ENCODE data around the gene CARD11. TPM values are rescaled to one million over a fixed set of nuclear protein-coding genes. Genes with fewer than 3 reads are reported as not detected.
A peak's percentile ranks its signal among the peaks of the same experiment; 100 is the strongest.

Gene CARD11
- total and polyA plus RNA-seq, 2 of the 13 experiments (the other 11 are each of a cell fraction or from before 2014, with no cell fraction given), result 0.04 TPM; not detected in 1

- CTCF ChIA-PET (ENCODE audit: low intra/inter-chr PET ratio, low total read pairs), result no interaction called here
- H3K4me3 ChIP-seq (replicated peaks in 1 of 3; ENCODE audit: insufficient read depth in 1 of 3, low read depth in 2 of 3, low read length in 3 of 3), result no peak overlapping the region
- in situ Hi-C loops (cut with HindIII; ENCODE audit: extremely low pct_ligation_motif_present, low pct_unique_long_range_greater_than_20kb) (no loop called here), intact Hi-C loops (cut with micrococcal nuclease; ENCODE audit: unreplicated experiment) (no loop called here)
- H3K4me1 ChIP-seq (ENCODE audit: insufficient read depth, low read length), result no peaks in the 10 kb centered on the region
- no peak overlapping the region for H3K27ac ChIP-seq (ENCODE audit: extremely low read length, insufficient read depth, low read length)
- 44% methylated on average over 8 of the region's 11 CpGs for WGBS (ENCODE audit: low lambda C conversion rate)
- no peak overlapping the region for H2AFZ ChIP-seq (ENCODE audit: low read length)
- BruUV-seq (replicated peaks), result no TSS peak
- 0 out of 5 replicates have a peak, but pooled peaks cover 0 to 1% of the 10 kb centered on the region in 2 experiments for H3K27me3 ChIP-seq (ENCODE audit: control insufficient read depth in 1 of 2, insufficient read depth in 2 of 2, low read length in 2 of 2)
- no peak overlapping the region for H3K4me2 ChIP-seq (ENCODE audit: low read depth, low read length)
- H3K79me2 ChIP-seq (ENCODE audit: insufficient read depth, low read length), result no peaks in the 10 kb centered on the region
- no peaks in the 10 kb centered on the region for H4K20me1 ChIP-seq (ENCODE audit: insufficient read depth, low read length)
- H3K9me3 ChIP-seq (ENCODE audit: low read length), result no peaks in the 10 kb centered on the region
- FAIRE-seq, result no peak
- no peak for DNase-seq (ENCODE audit: low spot score)
- POLR2A ChIA-PET, result no interaction called here
- no peaks in the 10 kb centered on the region for H3K36me3 ChIP-seq (replicated peaks in 1 of 2; ENCODE audit: control insufficient read depth in 1 of 2, insufficient read depth in 2 of 2, low read length in 2 of 2)
- H3K9ac ChIP-seq (ENCODE audit: insufficient read depth, low read depth, low read length), result no peak overlapping the region
- no peak for ATAC-seq
- TF ChIP-seq GABPB1 (CRISPR knock-in tag; IDR thresholded peaks at IDR 0.05) (no peak), RBFOX2 (IDR thresholded peaks at IDR 0.05; ENCODE audit: low read depth, low read length) (no peak), MAFK (conservative IDR thresholded peaks at IDR 0.05 in 1 of 2, IDR thresholded peaks at IDR 0.05 in 1 of 2; ENCODE audit: low read length in 2 of 2) (peak; percentile 74 to 84), MAFF (IDR thresholded peaks at IDR 0.05; ENCODE audit: low read depth, low read length) (peak; percentile 68)
Observed at GRCh38 chr7:2966466-2967078, 77.1 kb downstream of the CARD11 start.

- Histone ChIP-seq H3K9me3 (ENCODE audit: low read length) (no peaks in the 10 kb centered on the region), H3K9ac (ENCODE audit: insufficient read depth, low read depth, low read length) (no peak overlapping the region), H3K4me1 (ENCODE audit: insufficient read depth, low read length) (no peaks in the 10 kb centered on the region), H3K27me3 (ENCODE audit: control insufficient read depth in 1 of 2, insufficient read depth in 2 of 2, low read length in 2 of 2) (0 out of 5 replicates have a peak, but pooled peaks cover 0 to 1% of the 10 kb centered on the region in 2 experiments), H3K27ac (ENCODE audit: extremely low read length, insufficient read depth, low read length) (no peak overlapping the region), H4K20me1 (ENCODE audit: insufficient read depth, low read length) (no peaks in the 10 kb centered on the region), H3K36me3 (replicated peaks in 1 of 2; ENCODE audit: control insufficient read depth in 1 of 2, insufficient read depth in 2 of 2, low read length in 2 of 2) (no peaks in the 10 kb centered on the region), H2AFZ (ENCODE audit: low read length) (no peak overlapping the region), H3K79me2 (ENCODE audit: insufficient read depth, low read length) (no peaks in the 10 kb centered on the region), H3K4me3 (replicated peaks in 1 of 3; ENCODE audit: insufficient read depth in 1 of 3, low read depth in 2 of 3, low read length in 3 of 3) (no peak overlapping the region), H3K4me2 (ENCODE audit: low read depth, low read length) (no peak overlapping the region)
- TF ChIP-seq ATRX (CRISPR knock-in tag; IDR thresholded peaks at IDR 0.05; ENCODE audit: borderline replicate concordance), result no peak
- intact Hi-C loops (cut with micrococcal nuclease; ENCODE audit: unreplicated experiment) (no loop called here), in situ Hi-C loops (cut with HindIII; ENCODE audit: extremely low pct_ligation_motif_present, low pct_unique_long_range_greater_than_20kb) (no loop called here)
- no peak for ATAC-seq
- 0% methylated on average over 1 of the region's 1 CpG for WGBS (ENCODE audit: low lambda C conversion rate)
- no TSS peak for BruUV-seq (replicated peaks)
- POLR2A ChIA-PET, result no interaction called here
- no peak for FAIRE-seq
- CTCF ChIA-PET (ENCODE audit: low intra/inter-chr PET ratio, low total read pairs), result no interaction called here
- no peak for DNase-seq (ENCODE audit: low spot score)
Observed at GRCh38 chr7:2965745-2966270, 77.9 kb downstream of the CARD11 start.
